Body of pancreas (tissue), 4 donors: ENCODE results near the gene KCNAB2.

Experiments used
- CTCF ChIP-seq, 7 experiments: fragments of 450-650 bp in 4 of 7; fragments of 200-600 bp in 3 of 7; sonication (generic) in 3 of 7; IDR thresholded peaks; one replicate each; pipeline ENCODE4 v1.5.1; 2016 to 2019; ENCODE audit warnings: antibody characterized with exemption in 7 of 7
- POLR2A ChIP-seq, 3 donors: fragments of 450-650 bp; IDR thresholded peaks; one replicate each; pipeline ENCODE4 v1.6.1; 2016; ENCODE audit warnings: antibody characterized with exemption in 3 of 3, mild to moderate bottlenecking in 2 of 3

- TF ChIP-seq CTCF (IDR thresholded peaks at IDR 0.05), result no peak
- no peak for TF ChIP-seq POLR2A (IDR thresholded peaks at IDR 0.05)
These were observed 23.5 kb upstream of the KCNAB2 start for GRCh38 chr1:6022193-6022592.
